Prostate gland (tissue), 2 donors: ENCODE data around the gene ZNF136.

Experiments used
- CTCF ChIP-seq, 4 experiments: fragments of 200-600 bp in 2 of 4; fragments of 450-650 bp in 2 of 4; sonication (generic) in 2 of 4; IDR thresholded peaks; 1 replicate in 3 of 4; 2 replicates in 1 of 4; pipeline ENCODE4 v1.5.1; 2016 to 2019; ENCODE audit warnings: antibody characterized with exemption in 4 of 4, mild to moderate bottlenecking in 2 of 4, moderate library complexity in 2 of 4
- POLR2A ChIP-seq: fragments of 450-650 bp; IDR thresholded peaks from one replicate; pipeline ENCODE4 v1.6.1; 2016; ENCODE audit warnings: antibody characterized with exemption, mild to moderate bottlenecking
- POLR2AphosphoS5 ChIP-seq: sonication (generic); formaldehyde crosslinking; IDR thresholded peaks from one replicate; pipeline ENCODE4 v1.6.1; 2017; ENCODE audit warnings: antibody characterized with exemption

DNA sequence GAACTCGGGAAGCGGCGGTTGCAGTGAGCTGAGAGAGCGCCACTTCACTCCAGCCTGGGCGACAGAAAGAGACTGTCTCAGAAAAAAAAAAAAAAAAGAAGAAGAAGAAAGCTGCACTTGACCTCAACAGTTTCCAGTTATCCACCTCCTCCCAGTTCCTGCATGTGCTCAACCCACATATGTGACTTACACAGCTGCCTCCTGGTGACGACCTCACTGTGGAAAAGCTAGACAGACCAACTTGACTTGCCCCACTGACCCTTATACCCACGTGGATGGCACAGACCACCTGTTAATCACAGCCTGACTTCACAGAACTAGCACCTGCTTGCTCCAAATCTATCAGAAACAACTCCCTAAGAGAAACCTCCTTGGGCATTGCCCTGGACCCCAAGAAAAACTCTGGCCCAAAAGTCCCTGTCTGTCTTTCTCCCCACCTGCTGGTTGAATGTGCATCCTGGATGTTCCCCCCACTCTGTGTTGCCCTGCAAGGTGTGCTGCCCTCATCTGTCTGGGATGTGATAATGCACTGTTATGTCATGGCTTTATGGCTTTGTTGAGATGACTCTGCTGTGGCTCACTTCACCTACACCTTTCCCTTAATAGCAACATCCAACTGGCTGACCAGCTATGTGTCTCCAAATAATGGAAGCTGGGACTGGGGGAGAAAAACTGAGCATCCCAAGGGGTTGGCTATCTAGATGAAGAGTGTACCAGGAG is 25.5 kb upstream of the ZNF136 start:
- TF ChIP-seq CTCF (IDR thresholded peaks at IDR 0.05) (peak in 1 of 4 experiments; percentile 21), POLR2AphosphoS5 (no peak), POLR2A (no peak)
